HFF-Myc (cell line): ENCODE results near the gene ITGB2.

Source experiments
- DNase-seq: peaks from one replicate; pipeline ENCODE4 v3.0.0-alpha.2; 2011; ENCODE audit warnings: low read depth; ENCODE audit errors: extremely low read depth
- H3K4me3 ChIP-seq: replicated peaks from 2 replicates; pipeline ENCODE4 v1.5.1; 2011; ENCODE audit warnings: low read depth, mild to moderate bottlenecking, control low read depth, low read length
- CTCF ChIP-seq: IDR thresholded peaks from 2 replicates; pipeline ENCODE4 v1.5.1; 2012; ENCODE audit warnings: mild to moderate bottlenecking, low read depth, low read length, control low read depth; ENCODE audit errors: missing control alignments

The ITGB2 gene

GRCh38 chr21:44953628-44954021 is 32.9 kb upstream of the ITGB2 start:
- no peak overlapping the region for H3K4me3 ChIP-seq
- no peak for DNase-seq
- TF ChIP-seq CTCF: no peak

GRCh38 chr21:44952929-44953627 is 32.4 kb upstream of the ITGB2 start:
- H3K4me3 ChIP-seq: no peak overlapping the region
- DNase-seq: no peak
- no peak for TF ChIP-seq CTCF

GRCh38 chr21:44952116-44952928 is 31.6 kb upstream of the ITGB2 start:
- no peak for TF ChIP-seq CTCF
- no peak overlapping the region for H3K4me3 ChIP-seq
- no peak for DNase-seq

- TF ChIP-seq CTCF: no peak
- DNase-seq: no peak
- no peak overlapping the region for H3K4me3 ChIP-seq
These were observed 30.7 kb upstream of the ITGB2 start for GRCh38 chr21:44951186-44951915.

- no peak overlapping the region for H3K4me3 ChIP-seq
- DNase-seq: no peak
- no peak for TF ChIP-seq CTCF
These were observed 29.7 kb upstream of the ITGB2 start for GRCh38 chr21:44950351-44950750.

GRCh38 chr21:44949779-44950198 is 29.1 kb upstream of the ITGB2 start:
- TF ChIP-seq CTCF: peak; percentile 90
- no peak overlapping the region for H3K4me3 ChIP-seq
- no peak for DNase-seq
